ENCODE results near the gene ENPP1. TPM values are rescaled to one million over a fixed set of nuclear protein-coding genes. Genes with fewer than 3 reads are reported as not detected.

The ENPP1 gene
- total RNA-seq, 2 experiments from 2014 or later, result 0.19 TPM; not detected in 1

- Mint-ChIP-seq H3K4me3 (no peak overlapping the region), H3K9me3 (no peaks in the 10 kb centered on the region), H3K27ac (no peak overlapping the region), H3K4me1 (ENCODE audit: low read depth) (no peaks in the 10 kb centered on the region), H3K36me3 (ENCODE audit: low read depth) (no peaks in the 10 kb centered on the region), H3K27me3 (ENCODE audit: low read depth) (peaks cover 20% of the 10 kb centered on the region)
- DNase-seq, result no peak
- CTCF ChIA-PET, result no interaction called here
- intact Hi-C loops (cut with micrococcal nuclease), result no loop called here
Measured at GRCh38 chr6:131821010-131821807, 13.4 kb downstream of the ENPP1 start.

GRCh38 chr6:131822119-131822518 lies 14.3 kb downstream of the ENPP1 start:
- H3K27me3 Mint-ChIP-seq (ENCODE audit: low read depth), result peaks cover 20% of the 10 kb centered on the region
- CTCF ChIA-PET, result no interaction called here
- DNase-seq, result no peak
- H3K9me3 Mint-ChIP-seq, result no peaks in the 10 kb centered on the region
- intact Hi-C loops (cut with micrococcal nuclease), result no loop called here
- H3K4me1 Mint-ChIP-seq (ENCODE audit: low read depth), result no peaks in the 10 kb centered on the region
- H3K27ac Mint-ChIP-seq, result no peak overlapping the region
- H3K4me3 Mint-ChIP-seq, result no peak overlapping the region
- H3K36me3 Mint-ChIP-seq (ENCODE audit: low read depth), result no peaks in the 10 kb centered on the region

DNA sequence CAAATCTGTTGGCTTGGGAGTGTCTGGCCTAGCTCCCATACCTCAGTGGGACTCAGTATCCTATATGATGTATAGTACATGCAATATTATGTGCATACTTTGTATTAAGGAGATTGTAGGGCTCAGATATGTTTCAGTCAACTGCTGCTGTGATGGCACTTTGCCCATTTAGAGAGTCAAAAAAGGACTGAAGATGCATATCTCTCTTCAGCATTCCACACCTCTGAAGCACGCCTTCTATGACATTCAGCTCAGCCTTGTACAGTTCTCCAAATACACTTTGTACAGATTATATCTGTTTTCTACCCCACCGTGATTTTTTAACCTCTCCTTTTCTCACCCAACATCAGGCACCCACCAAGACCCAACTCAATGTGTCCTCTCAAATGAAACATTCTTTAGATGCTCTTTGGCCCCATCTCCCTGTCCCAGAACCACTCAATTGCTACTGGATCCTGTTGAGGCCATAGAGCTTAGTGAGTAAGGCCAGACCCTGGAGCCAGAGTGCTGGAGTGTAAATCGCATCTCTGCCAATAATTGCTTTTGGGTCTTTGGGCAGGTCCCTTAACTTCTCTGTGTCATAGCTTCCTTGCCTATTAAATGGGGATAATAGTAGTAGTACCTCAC lies 15.6 kb downstream of the ENPP1 start:
- Mint-ChIP-seq H3K27ac (no peak overlapping the region), H3K27me3 (ENCODE audit: low read depth) (peaks cover 14% of the 10 kb centered on the region), H3K9me3 (no peaks in the 10 kb centered on the region), H3K36me3 (ENCODE audit: low read depth) (no peaks in the 10 kb centered on the region), H3K4me3 (no peak overlapping the region), H3K4me1 (ENCODE audit: low read depth) (no peaks in the 10 kb centered on the region)
- no peak for DNase-seq
- CTCF ChIA-PET, result no interaction called here
- intact Hi-C loops (cut with micrococcal nuclease), result no loop called here

GRCh38 chr6:131825946-131826345 lies 18.1 kb downstream of the ENPP1 start:
- CTCF ChIA-PET, result interaction anchor here (0.6 kb wide), 1 partner anchor 171 kb away, joined by 3 read pairs; no protein-coding TSS in a partner anchor
- peaks cover 15% of the 10 kb centered on the region for H3K27me3 Mint-ChIP-seq (ENCODE audit: low read depth)

GRCh38 chr6:131828080-131828479 lies 20.3 kb downstream of the ENPP1 start:
- H3K36me3 Mint-ChIP-seq (ENCODE audit: low read depth), result no peaks in the 10 kb centered on the region
- intact Hi-C loops (cut with micrococcal nuclease), result no loop called here
- H3K4me3 Mint-ChIP-seq, result no peak overlapping the region
- CTCF ChIA-PET, result no interaction called here
- H3K9me3 Mint-ChIP-seq, result no peaks in the 10 kb centered on the region
- H3K4me1 Mint-ChIP-seq (ENCODE audit: low read depth), result no peaks in the 10 kb centered on the region
- peaks cover 18% of the 10 kb centered on the region for H3K27me3 Mint-ChIP-seq (ENCODE audit: low read depth)
- no peak overlapping the region for H3K27ac Mint-ChIP-seq
- no peak for DNase-seq

More at GRCh38 chr6:131825946-131826345, 18.1 kb downstream of the ENPP1 start:
- no peaks in the 10 kb centered on the region for H3K4me1 Mint-ChIP-seq (ENCODE audit: low read depth)
- intact Hi-C loops (cut with micrococcal nuclease), result no loop called here
- H3K27ac Mint-ChIP-seq, result no peak overlapping the region
- H3K4me3 Mint-ChIP-seq, result no peak overlapping the region
- H3K36me3 Mint-ChIP-seq (ENCODE audit: low read depth), result no peaks in the 10 kb centered on the region
- no peak for DNase-seq
- H3K9me3 Mint-ChIP-seq, result no peaks in the 10 kb centered on the region

DNA sequence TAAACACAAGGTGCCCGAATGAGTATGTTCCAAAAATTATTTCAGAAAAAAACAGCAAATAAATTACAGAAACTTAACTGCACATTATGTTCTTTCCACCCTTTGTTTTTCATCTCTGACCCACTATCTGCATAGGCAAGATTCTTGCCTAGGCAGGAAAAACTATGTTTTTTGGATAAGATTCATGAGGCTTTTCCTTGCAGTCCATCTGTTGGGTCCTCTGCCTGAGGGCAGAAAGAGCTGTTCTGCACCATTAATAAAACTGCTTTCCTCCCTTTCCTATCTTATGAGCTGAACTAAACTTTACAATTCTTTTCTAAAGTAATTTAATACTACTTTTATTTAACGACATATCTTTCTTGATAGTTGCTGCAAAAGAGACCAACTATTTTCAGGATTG lies 21.1 kb downstream of the ENPP1 start:
- no peak overlapping the region for H3K4me3 Mint-ChIP-seq
- intact Hi-C loops (cut with micrococcal nuclease), result no loop called here
- no peak for DNase-seq
- no peaks in the 10 kb centered on the region for H3K4me1 Mint-ChIP-seq (ENCODE audit: low read depth)
- peaks cover 11% of the 10 kb centered on the region for H3K27me3 Mint-ChIP-seq (ENCODE audit: low read depth)
- CTCF ChIA-PET, result no interaction called here
- H3K9me3 Mint-ChIP-seq, result no peaks in the 10 kb centered on the region
- no peaks in the 10 kb centered on the region for H3K36me3 Mint-ChIP-seq (ENCODE audit: low read depth)
- H3K27ac Mint-ChIP-seq, result no peak overlapping the region

GRCh38 chr6:131831392-131831791 lies 23.6 kb downstream of the ENPP1 start:
- no peaks in the 10 kb centered on the region for H3K4me1 Mint-ChIP-seq (ENCODE audit: low read depth)
- no peak for DNase-seq
- H3K4me3 Mint-ChIP-seq, result no peak overlapping the region
- H3K36me3 Mint-ChIP-seq (ENCODE audit: low read depth), result no peaks in the 10 kb centered on the region
- intact Hi-C loops (cut with micrococcal nuclease), result no loop called here
- CTCF ChIA-PET, result interaction anchor here (1.2 kb wide), 1 partner anchor 22 kb away, joined by 4 read pairs; no protein-coding TSS in a partner anchor
- peaks cover 9% of the 10 kb centered on the region for H3K27me3 Mint-ChIP-seq (ENCODE audit: low read depth)
- no peak overlapping the region for H3K27ac Mint-ChIP-seq
- no peaks in the 10 kb centered on the region for H3K9me3 Mint-ChIP-seq

GRCh38 chr6:131831886-131832285 lies 24.1 kb downstream of the ENPP1 start:
- H3K27ac Mint-ChIP-seq, result no peak overlapping the region
- H3K4me1 Mint-ChIP-seq (ENCODE audit: low read depth), result no peaks in the 10 kb centered on the region
- no peak overlapping the region for H3K4me3 Mint-ChIP-seq
- H3K27me3 Mint-ChIP-seq (ENCODE audit: low read depth), result peaks cover 11% of the 10 kb centered on the region
- no peaks in the 10 kb centered on the region for H3K36me3 Mint-ChIP-seq (ENCODE audit: low read depth)
- CTCF ChIA-PET, result no interaction called here
- no peaks in the 10 kb centered on the region for H3K9me3 Mint-ChIP-seq
- DNase-seq, result no peak
- intact Hi-C loops (cut with micrococcal nuclease), result no loop called here

GRCh38 chr6:131832363-131832762 lies 24.5 kb downstream of the ENPP1 start:
- H3K27me3 Mint-ChIP-seq (ENCODE audit: low read depth), result peaks cover 13% of the 10 kb centered on the region
- no peak overlapping the region for H3K27ac Mint-ChIP-seq
- CTCF ChIA-PET, result no interaction called here
- no peaks in the 10 kb centered on the region for H3K4me1 Mint-ChIP-seq (ENCODE audit: low read depth)
- DNase-seq, result no peak
- H3K4me3 Mint-ChIP-seq, result no peak overlapping the region
- no peaks in the 10 kb centered on the region for H3K9me3 Mint-ChIP-seq
- intact Hi-C loops (cut with micrococcal nuclease), result no loop called here
- H3K36me3 Mint-ChIP-seq (ENCODE audit: low read depth), result no peaks in the 10 kb centered on the region

DNA sequence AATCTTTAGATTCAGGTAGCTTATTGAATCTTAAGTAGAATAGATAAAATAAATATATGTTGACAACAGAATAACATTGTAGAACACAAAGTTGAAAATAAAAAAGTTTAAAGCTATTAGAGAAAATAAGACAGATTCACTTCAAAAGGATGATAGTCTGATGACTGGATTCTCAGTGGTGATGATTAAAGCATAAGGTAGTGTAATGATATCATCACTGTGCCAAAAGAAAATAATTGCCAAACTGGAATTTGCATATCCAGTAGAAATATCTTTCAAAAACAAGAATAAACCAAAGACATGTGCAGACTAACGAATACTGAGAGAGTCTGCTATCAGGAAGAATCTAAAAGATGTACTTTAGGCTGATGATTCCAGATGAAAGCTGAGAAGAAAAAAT lies 30.2 kb downstream of the ENPP1 start:
- H3K9me3 Mint-ChIP-seq, result no peaks in the 10 kb centered on the region
- H3K4me1 Mint-ChIP-seq (ENCODE audit: low read depth), result no peaks in the 10 kb centered on the region
- CTCF ChIA-PET, result interaction anchor here (0.9 kb wide), 1 partner anchor 13 kb away, joined by 3 read pairs; no protein-coding TSS in a partner anchor
- intact Hi-C loops (cut with micrococcal nuclease), result no loop called here
- H3K4me3 Mint-ChIP-seq, result no peak overlapping the region
- H3K27me3 Mint-ChIP-seq (ENCODE audit: low read depth), result peaks cover 8% of the 10 kb centered on the region
- H3K27ac Mint-ChIP-seq, result no peak overlapping the region
- H3K36me3 Mint-ChIP-seq (ENCODE audit: low read depth), result no peaks in the 10 kb centered on the region
- no peak for DNase-seq

DNA sequence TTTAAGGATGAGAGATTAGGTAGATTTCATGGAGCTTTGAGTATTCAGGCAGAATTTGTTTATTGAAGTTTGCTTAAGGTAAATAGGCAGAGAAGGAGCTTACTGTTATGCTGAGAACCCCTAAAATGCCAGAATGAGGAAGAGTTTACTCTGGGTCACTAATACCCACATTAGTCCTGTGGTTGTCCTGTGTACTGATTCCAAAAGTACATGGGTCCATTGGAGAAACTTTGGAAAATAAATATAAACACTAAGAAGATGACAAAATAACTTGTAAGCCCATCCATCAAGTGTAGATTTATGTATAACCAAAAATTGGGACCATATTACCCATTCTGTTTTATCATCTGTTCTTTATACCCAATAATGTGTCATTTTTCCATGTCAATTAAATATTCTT lies 31.6 kb downstream of the ENPP1 start:
- DNase-seq, result no peak
- CTCF ChIA-PET, result interaction anchor here (1.0 kb wide), 1 partner anchor 35 kb away, joined by 3 read pairs; no protein-coding TSS in a partner anchor
- intact Hi-C loops (cut with micrococcal nuclease), result no loop called here
- no peaks in the 10 kb centered on the region for H3K4me1 Mint-ChIP-seq (ENCODE audit: low read depth)
- no peak overlapping the region for H3K27ac Mint-ChIP-seq
- no peak overlapping the region for H3K4me3 Mint-ChIP-seq
- no peaks in the 10 kb centered on the region for H3K36me3 Mint-ChIP-seq (ENCODE audit: low read depth)
- no peaks in the 10 kb centered on the region for H3K9me3 Mint-ChIP-seq
- peaks cover 11% of the 10 kb centered on the region for H3K27me3 Mint-ChIP-seq (ENCODE audit: low read depth)

GRCh38 chr6:131840441-131840840 lies 32.6 kb downstream of the ENPP1 start:
- Mint-ChIP-seq H3K36me3 (ENCODE audit: low read depth) (no peaks in the 10 kb centered on the region), H3K27ac (no peak overlapping the region), H3K4me1 (ENCODE audit: low read depth) (no peaks in the 10 kb centered on the region), H3K4me3 (no peak overlapping the region), H3K27me3 (ENCODE audit: low read depth) (peaks cover 13% of the 10 kb centered on the region), H3K9me3 (no peaks in the 10 kb centered on the region)
- intact Hi-C loops (cut with micrococcal nuclease), result no loop called here
- CTCF ChIA-PET, result interaction anchor here (1.6 kb wide), 1 partner anchor 70 kb away, joined by 3 read pairs; no protein-coding TSS in a partner anchor
- DNase-seq, result no peak

Data from activated naive CD4-positive, alpha-beta T cell treated with anti-CD3 and anti-CD28 coated beads for 36 hours (primary cell).